GM23338 (cell line): Measurements from ENCODE around the gene TXLNB. TPM values are rescaled to one million over a fixed set of nuclear protein-coding genes. Genes with fewer than 3 reads are reported as not detected.

Experiments
- ATAC-seq: fragments of 200-7000 bp; cut with Tn5 transposase; 3 replicates; pipeline ENCODE4 v1.9.1; 2020
- DNase-seq: peaks from one replicate; pipeline ENCODE4 v3.0.0-alpha.2; 2015; ENCODE audit warnings: low spot score
- H2AFZ ChIP-seq: fragments of 200-600 bp; sonication (generic); 2 replicates; pipeline ENCODE4 v1.8.0; 2016; ENCODE audit warnings: antibody characterized with exemption, mild to moderate bottlenecking, moderate library complexity
- H3F3A ChIP-seq: fragments of 200-600 bp; sonication (generic); replicated peaks from 2 replicates; pipeline ENCODE4 v1.8.0; 2017; ENCODE audit warnings: antibody characterized with exemption, mixed run types, low read depth
- H3K27ac ChIP-seq: fragments of 200-600 bp; sonication (generic); 2 replicates; pipeline ENCODE4 v1.6.1; 2016; ENCODE audit warnings: low read depth
- H3K27me3 ChIP-seq: fragments of 200-600 bp; sonication (generic); 2 replicates; pipeline ENCODE4 v1.8.0; 2016; ENCODE audit warnings: mild to moderate bottlenecking, mixed run types, moderate library complexity; ENCODE audit not compliant: insufficient read depth
- H3K36me3 ChIP-seq: fragments of 200-600 bp; sonication (generic); 2 replicates; pipeline ENCODE4 v1.8.0; 2016; ENCODE audit warnings: mild to moderate bottlenecking; ENCODE audit not compliant: insufficient read depth
- H3K4me1 ChIP-seq: fragments of 200-600 bp; sonication (generic); 2 replicates; pipeline ENCODE4 v1.8.0; 2016; ENCODE audit warnings: mild to moderate bottlenecking, moderate library complexity; ENCODE audit not compliant: insufficient read depth
- H3K4me2 ChIP-seq: fragments of 200-600 bp; sonication (generic); 2 replicates; pipeline ENCODE4 v1.7.1; 2017; ENCODE audit warnings: mixed run types
- H3K4me3 ChIP-seq: fragments of 200-600 bp; sonication (generic); 2 replicates; pipeline ENCODE4 v1.6.1; 2016; ENCODE audit warnings: mixed run types
- H3K79me2 ChIP-seq: fragments of 200-600 bp; sonication (generic); replicated peaks from 2 replicates; pipeline ENCODE4 v1.8.0; 2017; ENCODE audit warnings: mild to moderate bottlenecking; ENCODE audit not compliant: insufficient read depth
- H3K9me2 ChIP-seq: fragments of 200-600 bp; sonication (generic); 2 replicates; pipeline ENCODE4 v1.8.0; 2017; ENCODE audit not compliant: insufficient read depth
- H4K20me1 ChIP-seq: fragments of 200-600 bp; sonication (generic); replicated peaks from 2 replicates; pipeline ENCODE4 v1.8.0; 2017; ENCODE audit warnings: mild to moderate bottlenecking; ENCODE audit not compliant: insufficient read depth
- H3K27ac Mint-ChIP-seq: 2 replicates; pipeline ENCODE4 v1.8.0; 2020; ENCODE audit warnings: inconsistent platforms, mild to moderate bottlenecking, moderate library complexity, mixed read lengths
- H3K27me3 Mint-ChIP-seq: 3 replicates; pipeline ENCODE4 v1.8.0; 2022; ENCODE audit warnings: low read depth, mild to moderate bottlenecking, moderate library complexity, mixed read lengths, inconsistent platforms; ENCODE audit not compliant: insufficient read depth, poor library complexity
- H3K36me3 Mint-ChIP-seq: 3 replicates; pipeline ENCODE4 v1.8.0; 2021; ENCODE audit warnings: low read depth, mild to moderate bottlenecking, inconsistent platforms, moderate library complexity, mixed read lengths
- H3K4me1 Mint-ChIP-seq: 3 replicates; pipeline ENCODE4 v1.8.0; 2020; ENCODE audit warnings: mild to moderate bottlenecking, inconsistent platforms, mixed read lengths
- H3K4me3 Mint-ChIP-seq: 3 replicates; pipeline ENCODE4 v1.8.0; 2021; ENCODE audit warnings: moderate library complexity, mild to moderate bottlenecking, inconsistent platforms, mixed read lengths
- H3K9me3 Mint-ChIP-seq: 3 replicates; pipeline ENCODE4 v1.8.0; 2020; ENCODE audit warnings: moderate library complexity, mild to moderate bottlenecking, inconsistent platforms, mixed read lengths
- CREB1 ChIP-seq: fragments of 250-450 bp; sonication (Bioruptor Pico); IDR thresholded peaks from 2 replicates; pipeline ENCODE4 v1.5.0; 2020; ENCODE audit warnings: low read depth, mild to moderate bottlenecking, moderate library complexity
- EZH2 ChIP-seq: fragments of 200-600 bp; sonication (generic); IDR thresholded peaks from one replicate; pipeline ENCODE4 v1.8.0; 2017; ENCODE audit warnings: antibody characterized with exemption, mild to moderate bottlenecking, low read depth; ENCODE audit not compliant: unreplicated experiment
- EZH2phosphoT487 ChIP-seq: fragments of 200-600 bp; sonication (generic); IDR thresholded peaks from one replicate; pipeline ENCODE4 v1.8.1; 2018; ENCODE audit warnings: antibody characterized with exemption; ENCODE audit not compliant: unreplicated experiment
- JUNB ChIP-seq: IDR thresholded peaks from one replicate; pipeline ENCODE4 v1.6.1; 2016; ENCODE audit warnings: antibody characterized with exemption; ENCODE audit not compliant: unreplicated experiment
- NANOG ChIP-seq: IDR thresholded peaks from 2 replicates; pipeline ENCODE4 v1.6.1; 2016; ENCODE audit warnings: antibody characterized with exemption, borderline replicate concordance
- POLR2AphosphoS5 ChIP-seq: IDR thresholded peaks from 2 replicates; pipeline ENCODE4 v1.6.1; 2016; ENCODE audit warnings: antibody characterized with exemption, low read depth
- STAT1 ChIP-seq: IDR thresholded peaks from one replicate; pipeline ENCODE4 v1.6.1; 2016; ENCODE audit warnings: antibody characterized with exemption; ENCODE audit not compliant: unreplicated experiment
- ZNF114 ChIP-seq: fragments of 250-450 bp; sonication (Bioruptor Pico); IDR thresholded peaks from 2 replicates; pipeline ENCODE4 v1.5.0; 2020; ENCODE audit warnings: mild to moderate bottlenecking, moderate library complexity
- ZNF331 ChIP-seq: fragments of 250-450 bp; sonication (Bioruptor Pico); IDR thresholded peaks from 2 replicates; pipeline ENCODE4 v1.5.0; 2020; ENCODE audit warnings: low read depth, mild to moderate bottlenecking, moderate library complexity
- polyA plus RNA-seq: library from polyadenylated mRNA; unstranded; fragments of >200 nt; fragmentation: Nextera tagmentation; extraction: Ambion mirVana; gene quantifications from 2 replicates; pipeline ENCODE4 v1.2.1, GENCODE V29; 2016
- total RNA-seq: library from RNA; depleted of rRNA; stranded (reverse); fragments of >200 nt; shearing (Covaris generic); gene quantifications from 2 replicates; pipeline ENCODE4 v1.2.3, GENCODE V29; 2014
- TF ChIP-seq, protein P1 (sequence below), 2 experiments: fragments of 200-600 bp in 1 of 2; sonication (generic) in 1 of 2; conservative IDR thresholded peaks; 2 replicates each; pipeline versions ENCODE4 v1.5.1 to v1.6.1; 2016 to 2017; ENCODE audit warnings: antibody characterized with exemption in 2 of 2, low read depth in 2 of 2, mild to moderate bottlenecking in 2 of 2, moderate library complexity in 1 of 2
- TF ChIP-seq, protein P2 (sequence below): IDR thresholded peaks from one replicate; pipeline ENCODE4 v1.6.1; 2018; ENCODE audit warnings: antibody characterized with exemption; ENCODE audit not compliant: unreplicated experiment
- TF ChIP-seq, protein P3 (sequence below): IDR thresholded peaks from 2 replicates; pipeline ENCODE4 v1.6.1; 2016; ENCODE audit warnings: antibody characterized with exemption
- TF ChIP-seq, protein P4 (sequence below): fragments of 250-450 bp; sonication (Bioruptor Pico); IDR thresholded peaks from 2 replicates; pipeline ENCODE4 v1.5.0; 2020; ENCODE audit warnings: mild to moderate bottlenecking, moderate library complexity

Gene TXLNB
- total and polyA plus RNA-seq, 2 experiments from 2014 or later: 0.11 to 0.28 TPM

DNA sequence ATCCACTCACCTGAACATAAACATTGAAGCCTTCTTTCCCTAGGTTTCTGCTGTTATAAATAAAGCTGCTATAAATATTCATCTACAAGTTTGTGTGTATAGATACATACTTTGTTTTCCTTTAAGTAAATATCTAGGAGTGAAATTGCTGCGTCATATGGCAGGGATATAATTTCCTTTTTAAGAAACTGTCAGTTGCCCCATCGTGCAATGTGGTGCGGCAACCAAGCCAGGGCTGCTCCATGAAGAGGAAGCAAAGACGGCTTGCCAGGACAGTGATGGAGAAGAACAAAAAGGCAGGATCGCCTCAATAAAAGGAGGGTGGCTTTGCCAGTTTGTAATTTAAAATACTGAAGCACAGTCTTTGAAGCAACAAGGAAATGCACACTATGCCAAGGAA, 46.0 kb upstream of the TXLNB start:
- ATAC-seq: no peak

More for the DNA sequence above, 46.0 kb upstream of the TXLNB start:
- Mint-ChIP-seq H3K4me3 (no peak overlapping the region), H3K9me3 (no peaks in the 10 kb centered on the region), H3K36me3 (no peaks in the 10 kb centered on the region; the same call in 1 of the 3 replicates), H3K4me1 (peaks cover 5% of the 10 kb centered on the region; the same call in 2 of the 3 replicates), H3K27ac (no peak overlapping the region), H3K27me3 (peaks cover 4% of the 10 kb centered on the region)
- Histone ChIP-seq H3K27me3 (no peaks in the 10 kb centered on the region), H4K20me1 (no peaks in the 10 kb centered on the region), H3K9me2 (no peaks in the 10 kb centered on the region), H3F3A (no peaks in the 10 kb centered on the region), H3K36me3 (no peaks in the 10 kb centered on the region), H3K27ac (no peak overlapping the region), H2AFZ (no peak overlapping the region), H3K4me1 (no peaks in the 10 kb centered on the region), H3K4me3 (no peak overlapping the region), H3K79me2 (no peaks in the 10 kb centered on the region), H3K4me2 (no peak overlapping the region)
- TF ChIP-seq ZNF114 (CRISPR knock-in tag) (no peak), JUNB (no peak), EZH2 (no peak), CREB1 (CRISPR knock-in tag) (no peak), POLR2AphosphoS5 (no peak), EZH2phosphoT487 (no peak), STAT1 (no peak), NANOG (no peak), ZNF331 (CRISPR knock-in tag) (no peak)
- TF ChIP-seq, protein P1, sequence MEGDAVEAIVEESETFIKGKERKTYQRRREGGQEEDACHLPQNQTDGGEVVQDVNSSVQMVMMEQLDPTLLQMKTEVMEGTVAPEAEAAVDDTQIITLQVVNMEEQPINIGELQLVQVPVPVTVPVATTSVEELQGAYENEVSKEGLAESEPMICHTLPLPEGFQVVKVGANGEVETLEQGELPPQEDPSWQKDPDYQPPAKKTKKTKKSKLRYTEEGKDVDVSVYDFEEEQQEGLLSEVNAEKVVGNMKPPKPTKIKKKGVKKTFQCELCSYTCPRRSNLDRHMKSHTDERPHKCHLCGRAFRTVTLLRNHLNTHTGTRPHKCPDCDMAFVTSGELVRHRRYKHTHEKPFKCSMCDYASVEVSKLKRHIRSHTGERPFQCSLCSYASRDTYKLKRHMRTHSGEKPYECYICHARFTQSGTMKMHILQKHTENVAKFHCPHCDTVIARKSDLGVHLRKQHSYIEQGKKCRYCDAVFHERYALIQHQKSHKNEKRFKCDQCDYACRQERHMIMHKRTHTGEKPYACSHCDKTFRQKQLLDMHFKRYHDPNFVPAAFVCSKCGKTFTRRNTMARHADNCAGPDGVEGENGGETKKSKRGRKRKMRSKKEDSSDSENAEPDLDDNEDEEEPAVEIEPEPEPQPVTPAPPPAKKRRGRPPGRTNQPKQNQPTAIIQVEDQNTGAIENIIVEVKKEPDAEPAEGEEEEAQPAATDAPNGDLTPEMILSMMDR (conservative IDR thresholded peaks at IDR 0.05; ENCODE audit: low read depth in 2 of 2): no peak
- TF ChIP-seq, protein P2, sequence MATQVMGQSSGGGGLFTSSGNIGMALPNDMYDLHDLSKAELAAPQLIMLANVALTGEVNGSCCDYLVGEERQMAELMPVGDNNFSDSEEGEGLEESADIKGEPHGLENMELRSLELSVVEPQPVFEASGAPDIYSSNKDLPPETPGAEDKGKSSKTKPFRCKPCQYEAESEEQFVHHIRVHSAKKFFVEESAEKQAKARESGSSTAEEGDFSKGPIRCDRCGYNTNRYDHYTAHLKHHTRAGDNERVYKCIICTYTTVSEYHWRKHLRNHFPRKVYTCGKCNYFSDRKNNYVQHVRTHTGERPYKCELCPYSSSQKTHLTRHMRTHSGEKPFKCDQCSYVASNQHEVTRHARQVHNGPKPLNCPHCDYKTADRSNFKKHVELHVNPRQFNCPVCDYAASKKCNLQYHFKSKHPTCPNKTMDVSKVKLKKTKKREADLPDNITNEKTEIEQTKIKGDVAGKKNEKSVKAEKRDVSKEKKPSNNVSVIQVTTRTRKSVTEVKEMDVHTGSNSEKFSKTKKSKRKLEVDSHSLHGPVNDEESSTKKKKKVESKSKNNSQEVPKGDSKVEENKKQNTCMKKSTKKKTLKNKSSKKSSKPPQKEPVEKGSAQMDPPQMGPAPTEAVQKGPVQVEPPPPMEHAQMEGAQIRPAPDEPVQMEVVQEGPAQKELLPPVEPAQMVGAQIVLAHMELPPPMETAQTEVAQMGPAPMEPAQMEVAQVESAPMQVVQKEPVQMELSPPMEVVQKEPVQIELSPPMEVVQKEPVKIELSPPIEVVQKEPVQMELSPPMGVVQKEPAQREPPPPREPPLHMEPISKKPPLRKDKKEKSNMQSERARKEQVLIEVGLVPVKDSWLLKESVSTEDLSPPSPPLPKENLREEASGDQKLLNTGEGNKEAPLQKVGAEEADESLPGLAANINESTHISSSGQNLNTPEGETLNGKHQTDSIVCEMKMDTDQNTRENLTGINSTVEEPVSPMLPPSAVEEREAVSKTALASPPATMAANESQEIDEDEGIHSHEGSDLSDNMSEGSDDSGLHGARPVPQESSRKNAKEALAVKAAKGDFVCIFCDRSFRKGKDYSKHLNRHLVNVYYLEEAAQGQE: no peak
- TF ChIP-seq, protein P3, sequence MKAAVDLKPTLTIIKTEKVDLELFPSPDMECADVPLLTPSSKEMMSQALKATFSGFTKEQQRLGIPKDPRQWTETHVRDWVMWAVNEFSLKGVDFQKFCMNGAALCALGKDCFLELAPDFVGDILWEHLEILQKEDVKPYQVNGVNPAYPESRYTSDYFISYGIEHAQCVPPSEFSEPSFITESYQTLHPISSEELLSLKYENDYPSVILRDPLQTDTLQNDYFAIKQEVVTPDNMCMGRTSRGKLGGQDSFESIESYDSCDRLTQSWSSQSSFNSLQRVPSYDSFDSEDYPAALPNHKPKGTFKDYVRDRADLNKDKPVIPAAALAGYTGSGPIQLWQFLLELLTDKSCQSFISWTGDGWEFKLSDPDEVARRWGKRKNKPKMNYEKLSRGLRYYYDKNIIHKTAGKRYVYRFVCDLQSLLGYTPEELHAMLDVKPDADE: no peak
- TF ChIP-seq, protein P4, sequence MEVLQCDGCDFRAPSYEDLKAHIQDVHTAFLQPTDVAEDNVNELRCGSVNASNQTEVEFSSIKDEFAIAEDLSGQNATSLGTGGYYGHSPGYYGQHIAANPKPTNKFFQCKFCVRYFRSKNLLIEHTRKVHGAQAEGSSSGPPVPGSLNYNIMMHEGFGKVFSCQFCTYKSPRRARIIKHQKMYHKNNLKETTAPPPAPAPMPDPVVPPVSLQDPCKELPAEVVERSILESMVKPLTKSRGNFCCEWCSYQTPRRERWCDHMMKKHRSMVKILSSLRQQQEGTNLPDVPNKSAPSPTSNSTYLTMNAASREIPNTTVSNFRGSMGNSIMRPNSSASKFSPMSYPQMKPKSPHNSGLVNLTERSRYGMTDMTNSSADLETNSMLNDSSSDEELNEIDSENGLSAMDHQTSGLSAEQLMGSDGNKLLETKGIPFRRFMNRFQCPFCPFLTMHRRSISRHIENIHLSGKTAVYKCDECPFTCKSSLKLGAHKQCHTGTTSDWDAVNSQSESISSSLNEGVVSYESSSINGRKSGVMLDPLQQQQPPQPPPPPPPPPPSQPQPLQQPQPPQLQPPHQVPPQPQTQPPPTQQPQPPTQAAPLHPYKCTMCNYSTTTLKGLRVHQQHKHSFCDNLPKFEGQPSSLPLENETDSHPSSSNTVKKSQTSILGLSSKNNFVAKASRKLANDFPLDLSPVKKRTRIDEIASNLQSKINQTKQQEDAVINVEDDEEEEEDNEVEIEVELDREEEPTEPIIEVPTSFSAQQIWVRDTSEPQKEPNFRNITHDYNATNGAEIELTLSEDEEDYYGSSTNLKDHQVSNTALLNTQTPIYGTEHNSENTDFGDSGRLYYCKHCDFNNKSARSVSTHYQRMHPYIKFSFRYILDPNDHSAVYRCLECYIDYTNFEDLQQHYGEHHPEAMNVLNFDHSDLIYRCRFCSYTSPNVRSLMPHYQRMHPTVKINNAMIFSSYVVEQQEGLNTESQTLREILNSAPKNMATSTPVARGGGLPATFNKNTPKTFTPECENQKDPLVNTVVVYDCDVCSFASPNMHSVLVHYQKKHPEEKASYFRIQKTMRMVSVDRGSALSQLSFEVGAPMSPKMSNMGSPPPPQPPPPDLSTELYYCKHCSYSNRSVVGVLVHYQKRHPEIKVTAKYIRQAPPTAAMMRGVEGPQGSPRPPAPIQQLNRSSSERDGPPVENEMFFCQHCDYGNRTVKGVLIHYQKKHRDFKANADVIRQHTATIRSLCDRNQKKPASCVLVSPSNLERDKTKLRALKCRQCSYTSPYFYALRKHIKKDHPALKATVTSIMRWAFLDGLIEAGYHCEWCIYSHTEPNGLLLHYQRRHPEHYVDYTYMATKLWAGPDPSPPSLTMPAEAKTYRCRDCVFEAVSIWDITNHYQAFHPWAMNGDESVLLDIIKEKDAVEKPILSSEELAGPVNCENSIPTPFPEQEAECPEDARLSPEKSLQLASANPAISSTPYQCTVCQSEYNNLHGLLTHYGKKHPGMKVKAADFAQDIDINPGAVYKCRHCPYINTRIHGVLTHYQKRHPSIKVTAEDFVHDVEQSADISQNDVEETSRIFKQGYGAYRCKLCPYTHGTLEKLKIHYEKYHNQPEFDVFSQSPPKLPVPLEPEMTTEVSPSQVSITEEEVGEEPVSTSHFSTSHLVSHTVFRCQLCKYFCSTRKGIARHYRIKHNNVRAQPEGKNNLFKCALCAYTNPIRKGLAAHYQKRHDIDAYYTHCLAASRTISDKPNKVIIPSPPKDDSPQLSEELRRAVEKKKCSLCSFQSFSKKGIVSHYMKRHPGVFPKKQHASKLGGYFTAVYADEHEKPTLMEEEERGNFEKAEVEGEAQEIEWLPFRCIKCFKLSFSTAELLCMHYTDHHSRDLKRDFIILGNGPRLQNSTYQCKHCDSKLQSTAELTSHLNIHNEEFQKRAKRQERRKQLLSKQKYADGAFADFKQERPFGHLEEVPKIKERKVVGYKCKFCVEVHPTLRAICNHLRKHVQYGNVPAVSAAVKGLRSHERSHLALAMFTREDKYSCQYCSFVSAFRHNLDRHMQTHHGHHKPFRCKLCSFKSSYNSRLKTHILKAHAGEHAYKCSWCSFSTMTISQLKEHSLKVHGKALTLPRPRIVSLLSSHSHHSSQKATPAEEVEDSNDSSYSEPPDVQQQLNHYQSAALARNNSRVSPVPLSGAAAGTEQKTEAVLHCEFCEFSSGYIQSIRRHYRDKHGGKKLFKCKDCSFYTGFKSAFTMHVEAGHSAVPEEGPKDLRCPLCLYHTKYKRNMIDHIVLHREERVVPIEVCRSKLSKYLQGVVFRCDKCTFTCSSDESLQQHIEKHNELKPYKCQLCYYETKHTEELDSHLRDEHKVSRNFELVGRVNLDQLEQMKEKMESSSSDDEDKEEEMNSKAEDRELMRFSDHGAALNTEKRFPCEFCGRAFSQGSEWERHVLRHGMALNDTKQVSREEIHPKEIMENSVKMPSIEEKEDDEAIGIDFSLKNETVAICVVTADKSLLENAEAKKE (CRISPR knock-in tag): no peak
- no peak for DNase-seq
